ENCODE measurements around the gene PLP2.
"Not testable (repeated sequence)": the region's sequence is repeated elsewhere in the genome, so short reads cannot be mapped to it uniquely, and the experiment has no call there.

Gene PLP2

GRCh38 chrX:49163555-49164419 lies 7.9 kb upstream of the PLP2 start:
- no peaks in the 10 kb centered on the region for H3K9me3 ChIP-seq (ENCODE audit: control insufficient read depth, low read length)
- H3K4me1 ChIP-seq (ENCODE audit: control insufficient read depth, insufficient read depth, low read length, poor library complexity, severe bottlenecking): peaks cover 2% of the 10 kb centered on the region
- no peaks in the 10 kb centered on the region for H3K36me3 ChIP-seq (ENCODE audit: control insufficient read depth, insufficient read depth, low read length)
- H3K4me3 ChIP-seq (ENCODE audit: extremely low read depth, insufficient read depth, low read length, poor library complexity, severe bottlenecking): peak overlapping the region; percentile 28
- whole genome bisulfite sequencing, 2 experiments (ENCODE audit: insufficient coverage in 2 of 2): 5 to 19% methylated on average over 20 to 31 of the region's 69 CpGs
- peak overlapping the region; percentile 87 for H3K27ac ChIP-seq (ENCODE audit: low read depth, low read length, severe bottlenecking)

GRCh38 chrX:49164589-49165360 lies 6.9 kb upstream of the PLP2 start:
- no peaks in the 10 kb centered on the region for H3K9me3 ChIP-seq (ENCODE audit: control insufficient read depth, low read length)
- WGBS, 2 experiments (ENCODE audit: insufficient coverage in 2 of 2): 95% methylated on average over 16 to 27 of the region's 31 CpGs
- H3K4me1 ChIP-seq (ENCODE audit: control insufficient read depth, insufficient read depth, low read length, poor library complexity, severe bottlenecking): peaks cover 2% of the 10 kb centered on the region
- H3K36me3 ChIP-seq (ENCODE audit: control insufficient read depth, insufficient read depth, low read length): no peaks in the 10 kb centered on the region
- no peak overlapping the region for H3K4me3 ChIP-seq (ENCODE audit: extremely low read depth, insufficient read depth, low read length, poor library complexity, severe bottlenecking)
- no peak overlapping the region for H3K27ac ChIP-seq (ENCODE audit: low read depth, low read length, severe bottlenecking)

- peak overlapping the region; percentile 11 for H3K4me3 ChIP-seq (ENCODE audit: extremely low read depth, insufficient read depth, low read length, poor library complexity, severe bottlenecking)
Observed at GRCh38 chrX:49165901-49166881, 5.5 kb upstream of the PLP2 start.

GRCh38 chrX:49166914-49167739 lies 4.6 kb upstream of the PLP2 start:
- peak overlapping the region; percentile 14 for H3K4me3 ChIP-seq (ENCODE audit: extremely low read depth, insufficient read depth, low read length, poor library complexity, severe bottlenecking)
- no peaks in the 10 kb centered on the region for H3K9me3 ChIP-seq (ENCODE audit: control insufficient read depth, low read length)
- 9 to 11% methylated on average over 10 to 17 of the region's 35 CpGs for WGBS, 2 experiments (ENCODE audit: insufficient coverage in 2 of 2)
- H3K27ac ChIP-seq (ENCODE audit: low read depth, low read length, severe bottlenecking): peak overlapping the region; percentile 69
- H3K4me1 ChIP-seq (ENCODE audit: control insufficient read depth, insufficient read depth, low read length, poor library complexity, severe bottlenecking): peaks cover 2% of the 10 kb centered on the region
- no peaks in the 10 kb centered on the region for H3K36me3 ChIP-seq (ENCODE audit: control insufficient read depth, insufficient read depth, low read length)

More at GRCh38 chrX:49165901-49166881, 5.5 kb upstream of the PLP2 start:
- Histone ChIP-seq H3K36me3 (ENCODE audit: control insufficient read depth, insufficient read depth, low read length) (no peaks in the 10 kb centered on the region), H3K9me3 (ENCODE audit: control insufficient read depth, low read length) (no peaks in the 10 kb centered on the region), H3K27ac (ENCODE audit: low read depth, low read length, severe bottlenecking) (peak overlapping the region; percentile 69), H3K4me1 (ENCODE audit: control insufficient read depth, insufficient read depth, low read length, poor library complexity, severe bottlenecking) (peaks cover 2% of the 10 kb centered on the region)
- 7 to 12% methylated on average over 15 to 44 of the region's 61 CpGs for WGBS, 2 experiments (ENCODE audit: insufficient coverage in 2 of 2)

- Histone ChIP-seq H3K4me1 (ENCODE audit: control insufficient read depth, insufficient read depth, low read length, poor library complexity, severe bottlenecking) (peaks cover 2% of the 10 kb centered on the region), H3K4me3 (ENCODE audit: extremely low read depth, insufficient read depth, low read length, poor library complexity, severe bottlenecking) (no peak overlapping the region), H3K9me3 (ENCODE audit: control insufficient read depth, low read length) (no peaks in the 10 kb centered on the region), H3K27ac (ENCODE audit: low read depth, low read length, severe bottlenecking) (no peak overlapping the region), H3K36me3 (ENCODE audit: control insufficient read depth, insufficient read depth, low read length) (no peaks in the 10 kb centered on the region)
- 100% methylated on average over 1 of the region's 3 CpGs; no CpG with 5 or more reads in 1 of the 2 experiments for WGBS, 2 experiments (ENCODE audit: insufficient coverage in 2 of 2)
Observed at GRCh38 chrX:49167740-49168108, 4.0 kb upstream of the PLP2 start.

GRCh38 chrX:49172280-49172780 lies 632 bp downstream of the PLP2 start:
- Histone ChIP-seq H3K4me1 (ENCODE audit: control insufficient read depth, insufficient read depth, low read length, poor library complexity, severe bottlenecking) (peaks cover under 1% of the 10 kb centered on the region), H3K36me3 (ENCODE audit: control insufficient read depth, insufficient read depth, low read length) (peaks cover 12% of the 10 kb centered on the region), H3K27ac (ENCODE audit: low read depth, low read length, severe bottlenecking) (no peak overlapping the region), H3K4me3 (ENCODE audit: extremely low read depth, insufficient read depth, low read length, poor library complexity, severe bottlenecking) (peak overlapping the region; percentile 27), H3K9me3 (ENCODE audit: control insufficient read depth, low read length) (no peaks in the 10 kb centered on the region)
- 12 to 54% methylated on average over 4 to 15 of the region's 37 CpGs for WGBS, 2 experiments (ENCODE audit: insufficient coverage in 2 of 2)

GRCh38 chrX:49173544-49173943 lies 1.8 kb downstream of the PLP2 start:
- H3K4me3 ChIP-seq (ENCODE audit: extremely low read depth, insufficient read depth, low read length, poor library complexity, severe bottlenecking); H3K4me1 ChIP-seq (ENCODE audit: control insufficient read depth, insufficient read depth, low read length, poor library complexity, severe bottlenecking); H3K9me3 ChIP-seq (ENCODE audit: control insufficient read depth, low read length); H3K27ac ChIP-seq (ENCODE audit: low read depth, low read length, severe bottlenecking): not testable (repeated sequence)
- peaks cover 14% of the 10 kb centered on the region for H3K36me3 ChIP-seq (ENCODE audit: control insufficient read depth, insufficient read depth, low read length)
- WGBS, 2 experiments (ENCODE audit: insufficient coverage in 2 of 2): 89 to 100% methylated on average over 3 of the region's 8 CpGs

- WGBS, 2 experiments (ENCODE audit: insufficient coverage in 2 of 2): no CpG with 5 or more reads among the region's 3 CpGs
- Histone ChIP-seq H3K4me1 (ENCODE audit: control insufficient read depth, insufficient read depth, low read length, poor library complexity, severe bottlenecking) (no peaks in the 10 kb centered on the region), H3K9me3 (ENCODE audit: control insufficient read depth, low read length) (no peaks in the 10 kb centered on the region), H3K27ac (ENCODE audit: low read depth, low read length, severe bottlenecking) (no peak overlapping the region), H3K4me3 (ENCODE audit: extremely low read depth, insufficient read depth, low read length, poor library complexity, severe bottlenecking) (no peak overlapping the region), H3K36me3 (ENCODE audit: control insufficient read depth, insufficient read depth, low read length) (peaks cover 23% of the 10 kb centered on the region)
Observed at GRCh38 chrX:49174723-49175122, 3.0 kb downstream of the PLP2 start.

- Histone ChIP-seq H3K4me3 (ENCODE audit: extremely low read depth, insufficient read depth, low read length, poor library complexity, severe bottlenecking) (no peak overlapping the region), H3K36me3 (ENCODE audit: control insufficient read depth, insufficient read depth, low read length) (peaks cover 25% of the 10 kb centered on the region), H3K9me3 (ENCODE audit: control insufficient read depth, low read length) (no peaks in the 10 kb centered on the region), H3K27ac (ENCODE audit: low read depth, low read length, severe bottlenecking) (no peak overlapping the region), H3K4me1 (ENCODE audit: control insufficient read depth, insufficient read depth, low read length, poor library complexity, severe bottlenecking) (no peaks in the 10 kb centered on the region)
- 91 to 95% methylated on average over 14 to 24 of the region's 43 CpGs for WGBS, 2 experiments (ENCODE audit: insufficient coverage in 2 of 2)
Observed at GRCh38 chrX:49175435-49176274, 4.0 kb downstream of the PLP2 start.
